VCaP (cell line): ENCODE data around the gene POLR3A.

Experiments used
- H3K27ac ChIP-seq: fragments of 450-650 bp; 2 replicates; pipeline ENCODE4 v1.5.1; 2017
- CTCF ChIP-seq: fragments of 450-650 bp; conservative IDR thresholded peaks from 2 replicates; pipeline ENCODE4 v1.5.1; 2017; ENCODE audit warnings: mild to moderate bottlenecking, moderate library complexity

The POLR3A gene

GRCh38 chr10:78058562-78058961, 29.2 kb upstream of the POLR3A start:
- no peak for TF ChIP-seq CTCF
- no peak overlapping the region for H3K27ac ChIP-seq

- no peak for TF ChIP-seq CTCF
- no peak overlapping the region for H3K27ac ChIP-seq
Measured at GRCh38 chr10:78053211-78053868, 24.0 kb upstream of the POLR3A start.

- H3K27ac ChIP-seq: peak overlapping the region; percentile 43; the same call in 1 of the 2 replicates
- no peak for TF ChIP-seq CTCF
Measured at GRCh38 chr10:78049851-78050250, 20.5 kb upstream of the POLR3A start.

GRCh38 chr10:78047314-78047891, 18.1 kb upstream of the POLR3A start:
- H3K27ac ChIP-seq: no peak overlapping the region

GRCh38 chr10:78046711-78047269, 17.5 kb upstream of the POLR3A start:
- TF ChIP-seq CTCF: no peak
- H3K27ac ChIP-seq: no peak overlapping the region

More at GRCh38 chr10:78047314-78047891, 18.1 kb upstream of the POLR3A start:
- peak; percentile 92 for TF ChIP-seq CTCF

- TF ChIP-seq CTCF: no peak
- H3K27ac ChIP-seq: peak overlapping the region; percentile 18; the same call in 1 of the 2 replicates
Measured at GRCh38 chr10:78045856-78046255, 16.5 kb upstream of the POLR3A start.

GRCh38 chr10:78045237-78045636, 15.9 kb upstream of the POLR3A start:
- H3K27ac ChIP-seq: peak overlapping the region; percentile 18; the same call in 1 of the 2 replicates
- TF ChIP-seq CTCF: no peak
